GM18951 (cell line): ENCODE data around the gene PDILT.

Source experiments
- POLR2A ChIP-seq: IDR thresholded peaks from 4 replicates; pipeline ENCODE4 v1.6.1; 2011; ENCODE audit warnings: mild to moderate bottlenecking; ENCODE audit not compliant: insufficient read length, insufficient read depth; ENCODE audit errors: extremely low read depth
- in situ Hi-C: fragments of 300-500 bp; cut with MboI; formaldehyde crosslinking; loops from one replicate; pipeline ENCODE4 v1.12.0; 2022; ENCODE audit warnings: low sequenced_read_pairs, mixed read lengths, inconsistent platforms; ENCODE audit not compliant: unreplicated experiment

PDILT gene

DNA sequence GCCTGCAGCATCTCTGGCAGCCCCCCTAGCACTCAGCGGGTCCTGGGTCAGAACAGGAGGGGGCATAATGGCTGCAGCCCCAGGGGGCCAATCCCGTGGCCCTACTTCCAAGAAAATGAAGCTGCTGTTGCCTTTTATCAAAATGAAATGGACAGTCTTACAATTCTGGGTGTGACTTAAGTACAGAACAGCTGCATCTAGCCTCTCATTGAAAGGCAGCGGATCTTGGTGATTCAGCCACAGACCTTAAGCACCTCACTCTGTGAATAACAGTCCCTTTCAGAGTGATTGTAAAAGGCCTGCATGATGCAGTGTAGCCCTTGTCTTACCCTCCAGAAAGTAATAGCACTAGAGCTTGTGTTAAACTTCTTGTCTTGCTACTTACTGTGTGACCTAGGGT is 40.5 kb downstream of the PDILT start:
- in situ Hi-C loops = no loop called here
- no peak for TF ChIP-seq POLR2A

DNA sequence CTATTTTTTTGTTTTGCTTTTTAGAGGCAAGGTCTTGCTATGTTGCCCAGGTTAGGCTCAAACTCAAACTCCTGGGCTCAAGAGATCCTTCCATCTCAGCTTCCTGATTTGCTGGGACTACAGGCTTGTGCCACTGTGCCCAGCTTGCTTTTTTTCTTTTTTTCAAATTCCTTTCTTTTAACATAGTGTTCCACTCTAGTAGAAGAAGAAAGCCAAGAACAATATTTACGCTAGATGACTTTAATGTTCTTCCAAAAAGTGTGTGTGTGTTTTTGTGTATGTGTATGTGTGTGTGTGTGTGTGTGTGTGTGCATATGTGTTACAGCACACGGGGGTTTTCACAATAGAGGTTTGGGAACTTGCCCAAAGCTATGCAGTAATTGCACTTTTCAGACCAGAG is 41.3 kb downstream of the PDILT start:
- TF ChIP-seq POLR2A = no peak
- in situ Hi-C loops = no loop called here

DNA sequence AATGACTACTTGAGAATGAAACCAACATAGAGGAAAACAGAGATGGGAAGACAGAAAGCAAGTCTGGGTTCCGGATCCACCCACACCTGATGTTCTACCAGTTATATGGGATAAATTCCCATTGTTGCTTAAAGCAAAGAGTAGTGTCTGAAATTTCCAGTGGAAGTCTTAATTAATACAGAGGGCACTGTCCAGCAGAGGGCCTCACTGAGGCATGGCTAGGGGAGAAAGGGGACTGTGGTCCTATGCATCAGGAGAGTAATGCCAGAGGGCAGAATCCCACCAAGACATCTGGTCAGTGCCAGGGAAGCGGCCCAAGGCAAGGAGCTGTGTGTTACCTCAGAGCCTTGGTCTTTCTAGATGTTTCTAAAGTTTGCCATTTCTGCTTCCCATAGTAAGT is 44.5 kb downstream of the PDILT start:
- in situ Hi-C loops = no loop called here

GRCh38 chr16:20355114-20355782 is 49.3 kb downstream of the PDILT start:
- in situ Hi-C loops = no loop called here

More for the DNA sequence above, 44.5 kb downstream of the PDILT start:
- TF ChIP-seq POLR2A = no peak

GRCh38 chr16:20353379-20353778 is 51.2 kb downstream of the PDILT start:
- no peak for TF ChIP-seq POLR2A
- in situ Hi-C loops = no loop called here

More at GRCh38 chr16:20355114-20355782, 49.3 kb downstream of the PDILT start:
- no peak for TF ChIP-seq POLR2A

DNA sequence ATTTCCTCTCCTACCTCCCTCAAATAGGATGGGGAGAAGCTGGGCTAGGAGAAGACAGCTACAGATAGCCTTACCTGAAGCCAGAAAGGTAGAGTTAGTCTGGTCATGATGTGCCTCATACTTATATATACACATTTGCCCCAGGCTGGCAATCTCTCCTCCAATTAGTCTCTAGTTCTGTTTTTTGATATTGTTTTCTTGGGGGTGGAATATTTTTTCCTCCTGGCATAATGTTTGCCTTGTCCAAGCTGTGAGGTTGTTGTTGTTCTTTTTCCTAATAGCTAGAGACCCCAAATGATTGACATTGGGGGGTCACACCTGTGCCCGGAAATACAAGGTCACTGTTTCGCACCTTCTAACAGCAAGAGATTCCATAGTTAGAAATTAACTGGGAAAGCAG is 51.9 kb downstream of the PDILT start, which contains the start of gene UMOD:
Gene UMOD (minus strand): TSS at position 101 of the 400 bp plus-strand sequence. CDS start 1,978 bp downstream, outside the sequence.
- no peak for TF ChIP-seq POLR2A
- in situ Hi-C loops = no loop called here

- no peak for TF ChIP-seq POLR2A
- in situ Hi-C loops = no loop called here
Observed at GRCh38 chr16:20349615-20350014, 54.9 kb downstream of the PDILT start.

DNA sequence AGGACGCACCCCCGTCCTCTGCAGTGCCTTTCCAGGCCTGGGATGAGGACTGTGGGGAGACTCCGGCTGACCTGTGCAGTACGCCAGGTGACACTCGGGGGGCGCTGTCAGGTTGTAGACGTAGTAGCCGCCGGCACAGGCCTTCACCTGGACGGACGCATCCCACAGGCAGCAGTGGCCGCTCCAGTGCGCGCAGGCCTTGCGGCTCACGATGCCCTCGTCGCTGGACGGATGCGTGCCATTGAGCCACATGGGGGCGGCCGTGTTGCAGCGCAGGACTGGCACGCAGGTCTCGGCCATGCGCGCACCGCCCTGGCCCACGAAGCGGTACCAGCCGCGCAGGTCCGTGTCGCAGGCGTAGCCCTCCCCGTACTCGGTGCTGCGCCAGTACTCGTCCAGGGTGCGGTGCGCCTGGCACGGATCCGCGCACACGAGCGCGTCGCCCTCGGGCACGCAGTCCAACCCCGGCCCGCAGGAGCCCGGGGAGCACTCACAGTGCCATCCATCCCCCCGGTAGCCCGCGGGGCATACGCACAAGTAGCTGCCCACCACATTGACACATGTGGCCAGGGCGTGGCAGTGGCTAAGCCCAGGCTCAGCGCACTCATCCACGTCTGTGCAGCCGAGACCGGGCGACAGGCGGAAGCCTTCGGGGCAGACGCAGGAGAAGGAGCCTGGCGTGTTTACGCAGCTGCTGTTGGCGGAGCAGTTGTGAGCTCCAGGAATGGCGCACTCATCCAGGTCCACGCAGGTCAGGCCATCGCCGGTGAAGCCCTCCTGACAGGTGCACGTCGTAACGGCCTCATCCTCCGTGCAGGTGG is 56.0 kb downstream of the PDILT start:
- in situ Hi-C loops = no loop called here
- TF ChIP-seq POLR2A = no peak

DNA sequence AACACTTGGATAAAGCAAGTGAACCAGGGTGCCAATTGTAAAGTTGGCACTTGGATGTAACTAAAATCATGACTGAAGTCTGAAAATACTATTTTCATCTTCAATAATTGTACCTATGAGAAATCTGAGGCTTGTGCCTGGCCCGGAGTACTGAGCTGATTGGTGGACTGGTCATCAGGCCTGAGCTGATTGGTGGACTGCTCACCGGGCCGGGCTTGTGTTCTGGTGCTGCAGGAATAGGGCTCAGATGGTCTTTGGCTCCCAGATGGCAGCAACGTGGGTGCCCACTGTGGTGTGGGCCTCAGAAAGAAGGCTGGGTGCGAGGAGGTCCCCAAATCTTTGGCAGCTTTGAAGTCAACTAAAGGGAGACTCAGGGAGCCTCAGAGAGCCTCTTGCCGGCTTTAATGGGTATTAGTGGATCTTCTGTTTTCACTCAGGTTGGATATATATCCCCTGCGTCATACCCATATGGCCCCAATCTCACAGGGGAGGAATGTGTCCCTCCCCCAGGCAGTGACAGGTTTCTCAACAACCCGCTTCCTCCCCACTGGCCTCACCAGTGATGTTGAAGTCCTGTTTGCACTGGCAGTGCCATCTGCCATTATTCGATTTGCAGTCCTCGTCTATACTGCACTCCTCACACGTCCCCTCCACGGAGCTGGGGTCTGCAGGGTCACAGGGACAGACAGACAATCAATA is 56.7 kb downstream of the PDILT start:
- in situ Hi-C loops = no loop called here
- TF ChIP-seq POLR2A = no peak

- in situ Hi-C loops = no loop called here
- no peak for TF ChIP-seq POLR2A
Observed at GRCh38 chr16:20344611-20345010, 59.9 kb downstream of the PDILT start.

DNA sequence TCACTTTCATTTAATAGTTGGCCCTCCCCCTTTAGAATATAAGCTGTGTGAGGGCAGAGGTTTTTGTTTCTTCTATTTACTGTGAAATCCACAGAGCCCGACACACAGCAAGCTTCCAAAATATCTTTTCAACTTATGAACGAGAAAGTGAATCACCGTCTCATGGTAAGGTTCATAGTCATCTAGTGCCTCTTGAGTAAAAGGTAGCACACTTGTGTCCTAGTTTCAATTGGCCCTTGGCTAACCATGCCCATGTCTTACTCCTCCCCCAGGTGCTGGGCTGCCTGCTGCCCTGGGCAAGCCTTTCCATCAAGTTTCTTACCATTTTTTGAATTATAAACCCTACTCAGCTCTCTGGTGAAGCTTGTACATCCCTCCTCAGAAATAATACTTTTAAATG is 64.8 kb downstream of the PDILT start:
- in situ Hi-C loops = no loop called here
- no peak for TF ChIP-seq POLR2A

- in situ Hi-C loops = no loop called here
- TF ChIP-seq POLR2A = no peak
Observed at GRCh38 chr16:20336955-20337354, 67.6 kb downstream of the PDILT start.

DNA sequence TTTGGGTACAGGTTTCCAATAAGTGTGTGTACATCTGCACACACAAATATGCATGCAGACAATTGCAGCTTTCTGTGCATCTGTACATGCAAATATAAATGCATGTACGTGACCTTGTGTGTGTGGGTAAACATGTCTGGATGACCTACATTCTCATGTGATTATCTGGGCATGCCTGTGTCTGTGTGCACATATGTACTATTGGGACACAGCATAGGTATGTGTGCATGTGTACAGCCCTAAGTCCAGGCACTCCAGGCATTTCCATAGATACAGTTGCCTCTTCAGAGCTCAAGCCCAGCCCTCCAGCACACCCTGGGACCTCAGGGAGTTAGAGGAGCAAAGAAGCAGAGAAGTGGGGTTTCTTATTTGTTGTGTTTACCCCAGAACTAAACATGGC is 70.1 kb downstream of the PDILT start:
- no peak for TF ChIP-seq POLR2A
- in situ Hi-C loops = no loop called here
